IPS-15b (cell line): ENCODE data around the gene MRPS23.

Experiments used
- H3K27me3 ChIP-seq: one replicate; pipeline ENCODE4 v1.6.1; 2013; ENCODE audit warnings: low read length; ENCODE audit not compliant: control insufficient read depth, insufficient read depth
- H3K36me3 ChIP-seq: one replicate; pipeline ENCODE4 v1.6.1; 2013; ENCODE audit warnings: low read length; ENCODE audit not compliant: control insufficient read depth, insufficient read depth
- H3K4me1 ChIP-seq: one replicate; pipeline ENCODE4 v1.6.1; 2013; ENCODE audit warnings: mild to moderate bottlenecking, low read length; ENCODE audit not compliant: control insufficient read depth, insufficient read depth
- H3K4me3 ChIP-seq: one replicate; pipeline ENCODE4 v1.5.1; 2013; ENCODE audit warnings: low read depth, low read length
- H3K9ac ChIP-seq: one replicate; pipeline ENCODE4 v1.6.1; 2013; ENCODE audit warnings: low read depth, mild to moderate bottlenecking, low read length
- H3K9me3 ChIP-seq: one replicate; pipeline ENCODE4 v1.6.1; 2013; ENCODE audit warnings: mild to moderate bottlenecking, low read length; ENCODE audit not compliant: control insufficient read depth, insufficient read depth

The MRPS23 gene

DNA sequence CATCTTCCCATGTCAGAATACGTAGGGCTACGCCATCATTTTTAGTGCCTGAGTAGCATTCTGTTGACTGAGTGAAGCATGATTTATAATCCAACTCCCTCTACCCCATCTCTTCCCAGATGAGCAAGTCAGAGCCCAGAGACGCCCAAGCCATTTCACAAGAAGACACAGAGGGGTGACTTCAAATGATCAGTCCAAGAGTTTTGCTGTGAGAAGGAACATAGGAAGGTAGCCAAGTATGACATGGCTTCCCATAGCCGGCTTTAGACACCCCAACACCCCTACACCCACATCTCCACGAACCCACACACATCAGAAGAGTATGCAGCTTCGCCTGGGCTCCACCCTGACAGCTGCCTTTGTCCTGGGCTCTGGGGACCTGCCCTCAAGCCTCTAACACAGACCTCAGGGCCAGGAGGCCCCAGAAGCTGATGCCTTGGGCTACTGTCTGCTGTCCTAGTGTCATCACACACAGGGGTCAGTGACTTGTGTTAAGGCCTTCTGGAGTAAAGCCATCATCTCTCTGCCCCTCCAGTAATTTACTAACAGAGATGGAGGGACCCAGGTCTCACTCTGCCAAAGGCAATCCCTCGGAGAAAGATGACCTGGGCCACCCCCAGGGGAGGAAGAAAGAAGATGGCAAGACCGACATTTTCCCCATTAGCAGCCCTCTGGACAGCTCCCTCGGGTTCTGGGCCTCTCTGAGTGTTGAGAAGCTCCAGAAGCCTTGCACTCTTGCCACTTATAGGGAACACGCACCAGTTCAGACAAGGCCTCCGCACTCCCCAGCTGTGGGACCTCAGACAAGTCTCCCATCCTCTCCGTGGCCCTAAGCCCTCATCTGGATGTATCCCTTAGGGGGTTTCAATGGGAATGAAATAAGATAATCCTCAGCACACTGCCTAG lies 38.7 kb upstream of the MRPS23 start:
- Histone ChIP-seq H3K27me3 (no peaks in the 10 kb centered on the region), H3K9me3 (no peaks in the 10 kb centered on the region), H3K9ac (no peak overlapping the region), H3K4me1 (peaks cover 6% of the 10 kb centered on the region), H3K4me3 (no peak overlapping the region), H3K36me3 (no peaks in the 10 kb centered on the region)

- Histone ChIP-seq H3K36me3 (no peaks in the 10 kb centered on the region), H3K9me3 (no peaks in the 10 kb centered on the region), H3K4me3 (no peak overlapping the region), H3K4me1 (no peaks in the 10 kb centered on the region), H3K9ac (no peak overlapping the region), H3K27me3 (no peaks in the 10 kb centered on the region)
Observed at GRCh38 chr17:57887161-57887560, 37.3 kb upstream of the MRPS23 start.

- Histone ChIP-seq H3K4me1 (peaks cover 4% of the 10 kb centered on the region), H3K36me3 (no peaks in the 10 kb centered on the region), H3K9ac (no peak overlapping the region), H3K27me3 (no peaks in the 10 kb centered on the region), H3K9me3 (no peaks in the 10 kb centered on the region), H3K4me3 (no peak overlapping the region)
Observed at GRCh38 chr17:57886020-57886419, 36.2 kb upstream of the MRPS23 start.

DNA sequence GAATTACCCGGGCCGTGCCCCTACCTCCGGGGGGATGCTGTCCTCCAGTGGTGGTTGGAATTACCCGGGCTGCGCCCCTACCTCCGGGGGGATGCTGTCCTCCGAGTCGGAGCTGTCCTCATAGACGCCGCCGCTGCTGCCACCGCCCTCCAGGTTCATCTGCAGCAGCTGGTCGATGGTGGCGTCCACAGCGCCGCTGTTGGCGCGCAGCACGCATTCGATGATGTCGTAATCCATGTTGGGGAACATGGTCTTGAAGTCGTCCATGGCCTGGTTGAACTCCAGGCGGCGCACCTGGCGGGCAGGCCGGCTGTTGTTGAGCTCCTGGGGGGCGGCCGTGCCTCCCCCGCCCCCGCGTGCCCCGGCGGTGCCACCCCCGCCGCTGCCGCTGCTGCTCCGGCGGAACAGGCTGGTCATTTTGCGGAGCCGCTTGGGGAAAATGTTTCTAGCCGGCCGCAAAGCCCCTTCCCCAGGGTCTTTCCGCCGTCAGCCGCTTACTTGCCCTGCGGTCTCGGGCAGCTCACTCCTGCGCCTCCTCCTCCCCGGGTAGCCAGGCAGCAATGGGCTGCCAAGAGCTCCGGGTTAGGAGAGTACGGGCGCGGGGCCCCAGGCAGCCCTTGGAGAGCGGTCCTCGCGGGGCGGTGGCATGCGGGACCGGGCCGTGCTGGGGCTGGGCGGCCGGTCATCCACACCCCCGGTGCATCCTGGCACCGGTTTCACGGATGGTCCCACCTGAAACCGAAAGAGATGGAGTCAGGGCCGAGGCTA lies 35.5 kb upstream of the MRPS23 start:
- no peak overlapping the region for H3K4me3 ChIP-seq
- H3K4me1 ChIP-seq, result peaks cover 4% of the 10 kb centered on the region
- H3K9me3 ChIP-seq, result no peaks in the 10 kb centered on the region
- H3K9ac ChIP-seq, result no peak overlapping the region
- H3K36me3 ChIP-seq, result no peaks in the 10 kb centered on the region
- no peaks in the 10 kb centered on the region for H3K27me3 ChIP-seq

DNA sequence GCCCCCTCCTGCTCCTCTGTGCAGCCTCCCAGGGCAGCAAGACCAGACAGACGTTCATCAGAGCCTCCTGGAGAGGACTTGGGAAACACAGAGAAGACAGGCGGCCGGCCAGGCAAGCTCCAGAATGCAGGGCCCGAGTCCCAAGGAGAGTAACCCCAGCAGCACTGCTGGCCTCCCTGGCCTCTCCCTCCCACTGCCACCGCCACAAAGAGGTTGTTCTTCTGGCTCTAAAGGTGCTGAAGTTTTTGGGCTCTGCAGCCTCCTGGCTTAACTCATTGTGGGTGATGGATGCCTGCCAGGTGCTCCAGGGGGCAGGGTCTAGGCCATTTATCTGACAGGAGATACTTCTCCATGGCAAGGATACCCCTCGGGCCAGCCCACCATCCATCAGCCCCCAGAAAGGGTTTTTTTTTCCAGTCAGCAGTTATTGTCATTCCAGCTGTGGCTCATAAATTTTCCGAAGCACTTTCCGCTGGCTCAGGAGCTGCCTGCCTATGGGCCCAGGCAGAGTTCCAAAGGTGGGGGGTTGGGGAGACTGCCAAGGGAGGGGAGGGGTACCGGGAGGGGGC lies 32.0 kb upstream of the MRPS23 start:
- H3K4me1 ChIP-seq, result peaks cover 7% of the 10 kb centered on the region
- H3K36me3 ChIP-seq, result no peaks in the 10 kb centered on the region
- H3K9ac ChIP-seq, result no peak overlapping the region
- no peak overlapping the region for H3K4me3 ChIP-seq
- H3K9me3 ChIP-seq, result no peaks in the 10 kb centered on the region
- H3K27me3 ChIP-seq, result peaks cover 21% of the 10 kb centered on the region

DNA sequence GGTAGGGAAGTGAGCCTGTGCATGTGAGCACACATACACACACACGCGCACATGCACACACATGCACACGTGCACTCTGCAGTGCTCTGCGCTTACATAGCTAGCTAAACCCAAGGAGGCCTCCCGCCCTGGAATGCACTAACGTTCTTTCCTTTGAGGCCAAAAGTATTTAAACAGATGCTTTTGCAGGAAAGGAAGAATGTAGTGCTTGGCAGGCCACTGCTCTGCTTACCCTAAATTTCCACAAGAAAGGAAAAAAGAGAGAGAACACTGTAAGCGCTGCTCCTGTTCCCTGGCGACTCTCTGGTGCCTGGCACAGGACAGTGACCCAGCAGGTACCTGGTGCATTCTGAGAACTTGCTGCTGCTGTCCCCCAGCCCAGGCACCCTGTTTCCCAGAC lies 31.3 kb upstream of the MRPS23 start:
- Histone ChIP-seq H3K9ac (no peak overlapping the region), H3K27me3 (peaks cover 28% of the 10 kb centered on the region), H3K4me1 (peaks cover 13% of the 10 kb centered on the region), H3K4me3 (no peak overlapping the region), H3K9me3 (no peaks in the 10 kb centered on the region), H3K36me3 (no peaks in the 10 kb centered on the region)

GRCh38 chr17:57880086-57880456 lies 30.2 kb upstream of the MRPS23 start:
- H3K4me3 ChIP-seq, result no peak overlapping the region
- no peak overlapping the region for H3K9ac ChIP-seq
- peaks cover 23% of the 10 kb centered on the region for H3K4me1 ChIP-seq
- peaks cover 38% of the 10 kb centered on the region for H3K27me3 ChIP-seq
- H3K9me3 ChIP-seq, result no peaks in the 10 kb centered on the region
- H3K36me3 ChIP-seq, result no peaks in the 10 kb centered on the region

DNA sequence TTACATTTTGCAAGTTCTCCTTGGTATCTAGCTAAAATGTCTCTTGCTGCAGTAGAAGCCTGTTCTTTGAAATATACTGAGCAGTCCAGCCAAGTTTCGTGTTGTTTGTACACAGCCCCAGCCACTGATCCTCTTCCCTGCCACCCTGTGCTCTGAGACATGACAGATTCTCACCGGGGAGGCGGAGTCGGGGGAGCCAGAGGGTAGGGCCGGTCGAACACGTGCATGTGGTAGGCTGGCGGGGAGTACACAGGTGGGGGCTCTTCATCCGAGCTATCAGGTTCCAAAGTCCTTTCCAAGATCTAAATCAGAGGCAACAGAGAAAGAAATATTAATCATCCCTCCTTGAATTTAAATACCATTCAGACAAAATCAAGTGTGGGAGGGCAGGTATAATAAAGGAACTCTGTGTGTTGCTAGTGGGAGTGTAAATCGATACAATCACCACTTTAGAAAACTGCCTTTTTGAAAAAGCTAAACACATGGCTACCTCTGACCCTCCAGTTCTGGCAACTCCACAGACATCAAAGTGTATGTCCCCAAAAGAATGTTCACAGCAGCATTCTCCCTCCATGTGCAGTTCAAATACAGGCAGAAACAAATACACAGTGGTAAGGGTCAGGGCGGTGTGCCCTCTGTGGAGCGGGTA lies 29.7 kb upstream of the MRPS23 start:
- no peak overlapping the region for H3K4me3 ChIP-seq
- no peak overlapping the region for H3K9ac ChIP-seq
- peaks cover 40% of the 10 kb centered on the region for H3K27me3 ChIP-seq
- H3K4me1 ChIP-seq, result peaks cover 26% of the 10 kb centered on the region
- H3K9me3 ChIP-seq, result no peaks in the 10 kb centered on the region
- no peaks in the 10 kb centered on the region for H3K36me3 ChIP-seq

DNA sequence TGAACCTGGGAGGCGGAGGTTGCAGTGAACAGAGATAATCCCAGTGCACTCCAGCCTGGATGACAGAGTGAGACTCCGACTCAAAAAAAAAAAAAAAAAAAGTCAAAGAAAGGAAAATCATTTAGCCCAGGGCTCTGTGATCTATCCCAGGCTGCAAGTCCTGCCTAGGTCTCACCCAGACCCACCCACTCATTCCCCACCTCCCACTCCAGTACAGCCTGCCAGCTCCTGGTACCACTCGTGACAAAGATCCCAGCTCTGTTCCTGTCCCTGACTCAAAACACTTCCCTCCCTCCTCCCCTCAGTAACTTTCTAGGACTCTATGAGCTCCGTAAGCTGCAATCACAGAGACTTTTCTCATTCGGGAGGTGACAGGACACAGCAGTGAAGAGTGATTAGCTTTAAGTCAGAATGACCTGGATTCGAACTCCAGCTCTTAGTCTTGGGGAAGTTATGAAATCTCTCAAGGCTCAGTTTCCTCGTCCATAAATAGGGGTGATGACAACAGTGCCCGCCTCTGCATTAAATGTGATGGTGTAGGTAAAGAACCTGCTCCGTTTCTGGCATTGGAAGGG lies 28.0 kb upstream of the MRPS23 start:
- Histone ChIP-seq H3K4me1 (peaks cover 34% of the 10 kb centered on the region), H3K9ac (no peak overlapping the region), H3K4me3 (no peak overlapping the region), H3K27me3 (peaks cover 56% of the 10 kb centered on the region), H3K36me3 (no peaks in the 10 kb centered on the region), H3K9me3 (no peaks in the 10 kb centered on the region)

DNA sequence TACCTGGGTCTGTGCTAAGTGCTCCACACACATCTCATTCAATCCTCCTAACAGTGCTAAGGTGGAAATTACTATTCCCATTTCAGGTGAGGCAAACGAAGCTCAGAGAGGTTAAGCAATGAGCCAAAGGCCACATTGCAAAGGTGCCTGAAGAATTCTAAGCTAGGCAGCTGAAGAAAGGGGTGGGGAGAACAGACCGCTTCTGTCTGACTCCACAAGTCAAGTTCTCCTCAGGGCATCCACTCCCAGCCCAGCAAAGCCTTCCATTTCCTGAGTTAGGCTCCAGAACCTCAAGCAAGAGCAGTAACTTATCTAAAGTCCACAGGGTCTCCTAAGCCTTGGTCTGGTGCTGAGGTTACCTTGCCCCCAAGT lies 27.0 kb upstream of the MRPS23 start:
- Histone ChIP-seq H3K9me3 (no peaks in the 10 kb centered on the region), H3K4me1 (peaks cover 34% of the 10 kb centered on the region), H3K9ac (no peak overlapping the region), H3K4me3 (no peak overlapping the region), H3K36me3 (no peaks in the 10 kb centered on the region), H3K27me3 (peaks cover 56% of the 10 kb centered on the region)
